ENCODE data around the gene ERLIN1. TPM values are rescaled to one million over a fixed set of nuclear protein-coding genes. Genes with fewer than 3 reads are reported as not detected.

The ERLIN1 gene
- total RNA-seq, 5 donors from 2014 or later (not counting 1 experiment from before 2014, with no cell fraction given): 4.1 to 11.6 (median 8.9) TPM

GRCh38 chr10:100141446-100142087 lies 44.3 kb downstream of the ERLIN1 start:
- H3K27me3 ChIP-seq (replicated peaks in 1 of 2; ENCODE audit: control insufficient read depth in 2 of 2, extremely low read depth in 1 of 2, insufficient read depth in 2 of 2, low read length in 1 of 2): no peaks in the 10 kb centered on the region
- H3K27ac ChIP-seq (ENCODE audit: low read length): no peak overlapping the region
- ATAC-seq (replicated peaks in 1 of 4) (no peak), DNase-seq (no peak)
- Mint-ChIP-seq H3K27me3 (peaks cover 15 to 32% of the 10 kb centered on the region in 2 donors), H3K36me3 (no peaks in the 10 kb centered on the region), H3K27ac (no peak overlapping the region), H3K9me3 (no peaks in the 10 kb centered on the region), H3K4me1 (no peaks in the 10 kb centered on the region), H3K4me3 (no peak overlapping the region)
- no peaks in the 10 kb centered on the region for H3K36me3 ChIP-seq (ENCODE audit: control insufficient read depth in 2 of 2, extremely low read depth in 1 of 2, insufficient read depth in 1 of 2, low read length in 1 of 2)
- CTCF ChIA-PET: no interaction called here
- 90% methylated on average over 2 of the region's 5 CpGs for WGBS (ENCODE audit: insufficient coverage)
- H3K9me3 ChIP-seq: no peaks in the 10 kb centered on the region
- H3K4me3 ChIP-seq (ENCODE audit: control insufficient read depth in 1 of 2, extremely low read depth in 1 of 2, low read length in 1 of 2): no peak overlapping the region
- POLR2A ChIA-PET: no interaction called here
- no peaks in the 10 kb centered on the region for H3K4me1 ChIP-seq (ENCODE audit: control insufficient read depth in 1 of 2, extremely low read depth in 1 of 2, insufficient read depth in 2 of 2, low read length in 2 of 2)

- no peak for DNase-seq
- Histone ChIP-seq H3K9me3 (no peaks in the 10 kb centered on the region), H3K27ac (ENCODE audit: low read length) (no peak overlapping the region), H3K4me1 (ENCODE audit: control insufficient read depth in 1 of 2, extremely low read depth in 1 of 2, insufficient read depth in 2 of 2, low read length in 2 of 2) (no peaks in the 10 kb centered on the region), H3K4me3 (ENCODE audit: control insufficient read depth in 1 of 2, extremely low read depth in 1 of 2, low read length in 1 of 2) (no peak overlapping the region), H3K27me3 (replicated peaks in 1 of 2; ENCODE audit: control insufficient read depth in 2 of 2, extremely low read depth in 1 of 2, insufficient read depth in 2 of 2, low read length in 1 of 2) (no peaks in the 10 kb centered on the region), H3K36me3 (ENCODE audit: control insufficient read depth in 2 of 2, extremely low read depth in 1 of 2, insufficient read depth in 1 of 2, low read length in 1 of 2) (no peaks in the 10 kb centered on the region)
- CTCF ChIA-PET: no interaction called here
- WGBS (ENCODE audit: insufficient coverage): 100% methylated on average over 2 of the region's 4 CpGs
- no peaks in the 10 kb centered on the region for H3K36me3 Mint-ChIP-seq
- peaks cover 22 to 39% of the 10 kb centered on the region in 2 donors for H3K27me3 Mint-ChIP-seq
- H3K27ac Mint-ChIP-seq: no peak overlapping the region
- peaks cover 2 to 8% (median 3%) of the 10 kb centered on the region in 3 donors for H3K9me3 Mint-ChIP-seq
- H3K4me3 Mint-ChIP-seq: no peak overlapping the region
- POLR2A ChIA-PET: no interaction called here
- no peaks in the 10 kb centered on the region for H3K4me1 Mint-ChIP-seq
- no peak for ATAC-seq (replicated peaks in 1 of 4)
These were observed 45.8 kb downstream of the ERLIN1 start for GRCh38 chr10:100140070-100140469.

GRCh38 chr10:100138921-100139496 lies 46.8 kb downstream of the ERLIN1 start:
- ATAC-seq (replicated peaks in 1 of 4) (no peak), DNase-seq (no peak)
- ChIA-PET CTCF (no interaction called here), POLR2A (interaction anchor here in 1 of 2 donors (0.6 kb wide), 1 partner anchor 23 kb away, joined by 3 read pairs; no protein-coding TSS in a partner anchor)
- H3K9me3 Mint-ChIP-seq: peaks cover 4 to 10% (median 6%) of the 10 kb centered on the region in 3 donors
- no peaks in the 10 kb centered on the region for H3K27me3 ChIP-seq (replicated peaks in 1 of 2; ENCODE audit: control insufficient read depth in 2 of 2, extremely low read depth in 1 of 2, insufficient read depth in 2 of 2, low read length in 1 of 2)
- no peaks in the 10 kb centered on the region for H3K4me1 Mint-ChIP-seq
- H3K4me3 ChIP-seq (ENCODE audit: control insufficient read depth in 1 of 2, extremely low read depth in 1 of 2, low read length in 1 of 2): no peak overlapping the region
- WGBS (ENCODE audit: insufficient coverage): no CpG with 5 or more reads among the region's 7 CpGs
- H3K36me3 Mint-ChIP-seq: no peaks in the 10 kb centered on the region
- H3K36me3 ChIP-seq (ENCODE audit: control insufficient read depth in 2 of 2, extremely low read depth in 1 of 2, insufficient read depth in 1 of 2, low read length in 1 of 2): no peaks in the 10 kb centered on the region
- no peaks in the 10 kb centered on the region for H3K9me3 ChIP-seq
- peaks cover 22 to 39% of the 10 kb centered on the region in 2 donors for H3K27me3 Mint-ChIP-seq
- H3K27ac ChIP-seq (ENCODE audit: low read length): no peak overlapping the region
- no peak overlapping the region for H3K4me3 Mint-ChIP-seq
- no peak overlapping the region for H3K27ac Mint-ChIP-seq
- H3K4me1 ChIP-seq (ENCODE audit: control insufficient read depth in 1 of 2, extremely low read depth in 1 of 2, insufficient read depth in 2 of 2, low read length in 2 of 2): no peaks in the 10 kb centered on the region

GRCh38 chr10:100135486-100135885 lies 50.3 kb downstream of the ERLIN1 start:
- Mint-ChIP-seq H3K36me3 (no peaks in the 10 kb centered on the region), H3K9me3 (peaks cover 6 to 13% (median 8%) of the 10 kb centered on the region in 3 donors), H3K4me3 (no peak overlapping the region), H3K27ac (no peak overlapping the region), H3K4me1 (no peaks in the 10 kb centered on the region), H3K27me3 (peaks cover 31 to 32% of the 10 kb centered on the region in 2 donors)
- Histone ChIP-seq H3K4me1 (ENCODE audit: control insufficient read depth in 1 of 2, extremely low read depth in 1 of 2, insufficient read depth in 2 of 2, low read length in 2 of 2) (no peaks in the 10 kb centered on the region), H3K36me3 (ENCODE audit: control insufficient read depth in 2 of 2, extremely low read depth in 1 of 2, insufficient read depth in 1 of 2, low read length in 1 of 2) (no peaks in the 10 kb centered on the region), H3K27me3 (replicated peaks in 1 of 2; ENCODE audit: control insufficient read depth in 2 of 2, extremely low read depth in 1 of 2, insufficient read depth in 2 of 2, low read length in 1 of 2) (peaks cover 0 to 12% of the 10 kb centered on the region in 2 experiments), H3K4me3 (ENCODE audit: control insufficient read depth in 1 of 2, extremely low read depth in 1 of 2, low read length in 1 of 2) (no peak overlapping the region), H3K27ac (ENCODE audit: low read length) (no peak overlapping the region), H3K9me3 (no peaks in the 10 kb centered on the region)
- ATAC-seq (replicated peaks in 1 of 4) (no peak), DNase-seq (no peak)
- ChIA-PET POLR2A (no interaction called here), CTCF (no interaction called here)

- H3K4me1 Mint-ChIP-seq: no peaks in the 10 kb centered on the region
- no peaks in the 10 kb centered on the region for H3K9me3 ChIP-seq
- H3K27me3 ChIP-seq (replicated peaks in 1 of 2; ENCODE audit: control insufficient read depth in 2 of 2, extremely low read depth in 1 of 2, insufficient read depth in 2 of 2, low read length in 1 of 2): peaks cover 0 to 26% of the 10 kb centered on the region in 2 experiments
- no peaks in the 10 kb centered on the region for H3K36me3 ChIP-seq (ENCODE audit: control insufficient read depth in 2 of 2, extremely low read depth in 1 of 2, insufficient read depth in 1 of 2, low read length in 1 of 2)
- no CpG with 5 or more reads among the region's 1 CpG for WGBS (ENCODE audit: insufficient coverage)
- ATAC-seq (replicated peaks in 1 of 4): no peak
- H3K4me1 ChIP-seq (ENCODE audit: control insufficient read depth in 1 of 2, extremely low read depth in 1 of 2, insufficient read depth in 2 of 2, low read length in 2 of 2): no peaks in the 10 kb centered on the region
- H3K27me3 Mint-ChIP-seq: peaks cover 31 to 43% of the 10 kb centered on the region in 2 donors
- no peak overlapping the region for H3K27ac ChIP-seq (ENCODE audit: low read length)
- CTCF ChIA-PET: interaction anchor here in 1 of 2 donors (0.6 kb wide), 1 partner anchor 9 kb away, joined by 4 read pairs; no protein-coding TSS in a partner anchor
- no peak overlapping the region for H3K4me3 Mint-ChIP-seq
- DNase-seq: no peak
- no peaks in the 10 kb centered on the region for H3K36me3 Mint-ChIP-seq
- POLR2A ChIA-PET: interaction anchor here in 1 of 2 donors (0.6 kb wide), 1 partner anchor 213 kb away, joined by 3 read pairs; no protein-coding TSS in a partner anchor
- H3K9me3 Mint-ChIP-seq: peaks cover 6 to 13% (median 8%) of the 10 kb centered on the region in 3 donors
- no peak overlapping the region for H3K27ac Mint-ChIP-seq
- H3K4me3 ChIP-seq (ENCODE audit: control insufficient read depth in 1 of 2, extremely low read depth in 1 of 2, low read length in 1 of 2): no peak overlapping the region
These were observed 52.0 kb downstream of the ERLIN1 start for GRCh38 chr10:100133801-100134200.

- ChIA-PET CTCF (interaction anchor here in 1 of 2 donors (1.2 kb wide), 1 partner anchor 12 kb away, joined by 4 read pairs; no protein-coding TSS in a partner anchor), POLR2A (no interaction called here)
- peaks cover 0 to 26% of the 10 kb centered on the region in 2 experiments for H3K27me3 ChIP-seq (replicated peaks in 1 of 2; ENCODE audit: control insufficient read depth in 2 of 2, extremely low read depth in 1 of 2, insufficient read depth in 2 of 2, low read length in 1 of 2)
- H3K27ac ChIP-seq (ENCODE audit: low read length): no peak overlapping the region
- H3K4me3 ChIP-seq (ENCODE audit: control insufficient read depth in 1 of 2, extremely low read depth in 1 of 2, low read length in 1 of 2): no peak overlapping the region
- no CpG with 5 or more reads among the region's 2 CpGs for WGBS (ENCODE audit: insufficient coverage)
- peaks cover 31 to 48% of the 10 kb centered on the region in 2 donors for H3K27me3 Mint-ChIP-seq
- H3K27ac Mint-ChIP-seq: no peak overlapping the region
- no peaks in the 10 kb centered on the region for H3K9me3 ChIP-seq
- H3K9me3 Mint-ChIP-seq: peaks cover 6 to 13% (median 8%) of the 10 kb centered on the region in 3 donors
- ATAC-seq (replicated peaks in 1 of 4): no peak
- H3K36me3 ChIP-seq (ENCODE audit: control insufficient read depth in 2 of 2, extremely low read depth in 1 of 2, insufficient read depth in 1 of 2, low read length in 1 of 2): no peaks in the 10 kb centered on the region
- no peaks in the 10 kb centered on the region for H3K4me1 ChIP-seq (ENCODE audit: control insufficient read depth in 1 of 2, extremely low read depth in 1 of 2, insufficient read depth in 2 of 2, low read length in 2 of 2)
- DNase-seq: no peak
- no peaks in the 10 kb centered on the region for H3K4me1 Mint-ChIP-seq
- H3K4me3 Mint-ChIP-seq: no peak overlapping the region
- no peaks in the 10 kb centered on the region for H3K36me3 Mint-ChIP-seq
These were observed 53.4 kb downstream of the ERLIN1 start for GRCh38 chr10:100132427-100132826.

Measured in T-cell (primary cell).